AML-193 (cell line): ENCODE measurements around the gene BIRC3.
"Not testable (repeated sequence)": the region's sequence is repeated elsewhere in the genome, so short reads cannot be mapped to it uniquely, and the experiment has no call there.

Experiments
- DNase-seq, 2 experiments: peaks; one replicate each; lab custom pipeline; 2025; lab: John Stamatoyannopoulos, UW

Gene BIRC3

DNA sequence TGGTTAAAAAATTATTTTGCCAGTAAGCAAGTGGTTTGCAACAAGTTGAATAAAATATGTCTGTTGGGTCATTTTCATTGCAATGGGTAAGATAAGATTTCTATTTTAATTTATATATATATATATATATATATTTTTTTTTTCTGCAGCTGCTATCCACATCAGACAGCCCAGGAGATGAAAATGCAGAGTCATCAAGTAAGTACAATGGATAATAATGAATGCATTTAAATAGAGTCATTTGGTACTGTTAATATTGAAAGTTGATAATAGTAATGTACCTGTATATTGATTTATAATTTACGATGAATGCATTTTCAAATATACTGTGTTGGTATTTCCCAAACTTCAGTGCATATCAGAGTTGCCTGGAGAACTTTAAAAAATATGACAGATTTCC, 11.5 kb downstream of the BIRC3 start:
- no peak for DNase-seq

DNA sequence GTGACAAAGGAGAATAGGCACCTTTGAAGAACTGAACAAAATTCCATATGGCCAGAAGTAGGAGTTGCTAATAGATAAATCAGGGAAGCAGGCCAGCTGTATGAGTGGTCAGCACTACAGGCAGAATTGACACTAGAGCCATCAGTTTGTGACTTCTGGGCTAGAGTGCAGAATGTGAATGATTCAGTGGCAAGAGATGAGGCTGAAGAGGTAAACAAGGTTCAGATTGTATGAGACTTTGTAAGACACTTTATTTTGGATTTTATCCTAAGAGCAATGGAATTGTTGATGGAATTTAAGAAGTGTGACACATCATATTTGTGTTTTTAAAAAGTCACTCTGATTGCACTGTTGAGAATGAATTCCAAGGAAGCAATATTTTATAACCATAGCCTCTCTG, 12.9 kb downstream of the BIRC3 start:
- no peak for DNase-seq

DNA sequence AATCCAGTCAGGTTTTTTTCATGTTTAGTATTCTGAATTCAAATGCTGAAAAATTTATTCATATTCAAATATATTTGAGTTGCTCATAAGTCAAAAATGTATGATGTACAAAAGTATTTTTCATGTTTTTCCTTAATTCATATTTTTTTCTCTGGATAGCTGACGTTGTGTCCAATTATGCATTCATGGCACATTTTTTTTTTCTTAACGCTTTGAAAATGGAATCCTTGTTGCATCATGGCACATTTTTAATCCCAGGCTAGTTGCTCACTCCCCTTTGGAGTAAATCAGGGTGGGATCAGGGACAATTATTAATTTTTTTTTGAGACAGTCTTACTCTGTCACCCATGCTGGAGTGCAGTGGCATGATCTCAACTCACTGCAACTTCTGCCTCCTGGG, 14.1 kb downstream of the BIRC3 start:
- DNase-seq, result no peak

DNA sequence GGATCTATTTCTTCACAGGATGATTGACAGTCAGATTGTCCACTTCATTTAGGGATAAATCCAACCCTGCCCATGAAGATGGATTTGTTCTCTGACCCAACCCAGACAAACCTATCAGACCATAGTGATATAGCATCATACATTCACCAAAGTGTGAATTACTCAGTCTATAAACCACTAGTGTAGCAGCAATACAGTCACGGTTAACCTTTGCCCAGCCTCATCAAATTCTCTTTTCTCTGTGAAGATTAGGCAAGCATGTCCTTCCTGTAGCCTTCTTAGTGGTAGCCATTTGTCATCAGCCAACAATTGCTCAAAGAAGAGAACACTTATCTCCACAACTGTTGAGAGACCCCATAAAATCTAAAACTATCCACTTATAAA, 15.3 kb downstream of the BIRC3 start:
- DNase-seq, result peak in 1 of 2 experiments; percentile 10

DNA sequence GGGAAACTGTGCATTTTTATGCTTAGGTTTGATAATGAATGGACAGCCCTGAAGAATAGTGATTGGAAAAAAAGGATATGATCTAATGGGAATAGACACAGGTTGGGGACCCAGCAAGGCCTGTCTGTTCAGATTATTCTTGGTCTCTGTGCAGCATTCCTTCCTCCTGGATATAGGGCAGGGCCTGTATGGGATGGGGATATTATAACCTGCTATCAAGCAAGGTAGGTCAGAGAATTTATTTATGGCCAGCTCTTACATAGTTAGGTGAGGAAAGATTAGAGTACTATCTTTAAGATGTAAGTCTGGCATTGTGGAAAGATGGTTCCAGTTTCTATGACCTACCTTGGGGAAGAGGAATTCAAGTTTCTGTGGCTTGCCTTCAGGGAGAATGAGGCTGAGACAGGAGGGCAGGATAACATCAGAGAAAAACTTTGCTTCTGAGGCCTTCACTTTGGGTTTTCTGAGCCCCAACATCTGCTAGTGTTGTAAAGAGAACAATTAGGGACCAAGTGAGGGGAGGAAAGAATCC, 21.3 kb downstream of the BIRC3 start:
- DNase-seq, result no peak

DNA sequence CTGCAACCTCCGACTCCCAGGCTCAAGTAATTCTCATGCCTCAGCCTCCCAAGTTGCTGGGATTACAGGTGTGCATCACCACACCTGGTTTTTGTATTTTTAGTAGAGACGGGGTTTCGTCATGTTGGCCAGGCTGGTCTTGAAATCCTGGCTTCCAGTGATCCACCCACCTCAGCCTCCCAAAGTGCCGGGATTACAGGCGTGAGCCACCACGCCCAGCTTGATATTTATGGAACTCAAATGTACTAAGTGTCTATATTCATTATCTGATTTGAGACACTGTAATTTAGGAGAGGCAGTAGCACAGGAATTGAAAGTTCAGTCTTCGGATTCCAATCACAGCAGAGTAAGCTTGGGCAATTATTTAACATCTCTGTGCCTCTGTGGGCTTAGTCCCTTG, 24.0 kb downstream of the BIRC3 start:
- not testable (repeated sequence) for DNase-seq

DNA sequence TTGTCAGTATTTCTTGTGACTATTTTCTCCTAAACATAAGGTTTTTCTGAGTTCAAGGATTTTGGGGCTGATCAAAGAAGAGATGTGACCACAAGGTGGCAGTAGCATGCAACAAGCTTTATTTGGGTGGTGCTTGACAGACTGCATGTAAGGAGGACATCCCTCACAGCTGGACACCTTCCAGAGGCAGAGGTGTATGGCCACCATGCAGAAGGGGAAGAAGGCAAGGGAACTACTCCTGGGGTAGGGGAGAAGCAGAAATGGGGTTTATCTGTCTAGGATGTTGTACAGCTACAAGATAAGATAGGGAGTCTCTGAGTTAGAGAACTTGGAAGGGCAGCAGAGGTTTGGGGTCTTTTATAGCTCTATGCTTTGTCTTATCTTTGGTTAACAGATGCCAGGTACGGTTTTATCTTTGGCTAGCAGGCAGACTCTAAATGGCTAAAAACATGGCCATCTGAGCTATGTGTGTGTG, 24.6 kb downstream of the BIRC3 start:
- peak; percentile 76 to 83 for DNase-seq

DNA sequence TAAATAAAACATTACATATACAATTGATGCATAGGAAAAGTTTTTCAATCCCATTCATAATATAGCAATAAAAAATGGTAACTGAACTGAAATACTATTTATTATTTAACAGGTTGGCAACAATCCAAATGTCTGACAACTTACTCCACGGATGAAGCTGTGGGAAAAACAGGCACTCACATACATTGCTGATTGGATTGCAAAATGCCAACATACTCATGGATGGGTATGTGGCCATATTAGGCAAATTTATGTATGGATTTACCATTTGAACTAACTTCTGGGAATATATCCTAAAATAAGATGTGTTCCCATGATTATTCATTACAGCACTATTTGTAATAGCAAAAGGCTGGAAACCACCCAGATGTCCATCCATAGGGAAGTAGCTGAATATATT, 26.5 kb downstream of the BIRC3 start:
- DNase-seq, result no peak

DNA sequence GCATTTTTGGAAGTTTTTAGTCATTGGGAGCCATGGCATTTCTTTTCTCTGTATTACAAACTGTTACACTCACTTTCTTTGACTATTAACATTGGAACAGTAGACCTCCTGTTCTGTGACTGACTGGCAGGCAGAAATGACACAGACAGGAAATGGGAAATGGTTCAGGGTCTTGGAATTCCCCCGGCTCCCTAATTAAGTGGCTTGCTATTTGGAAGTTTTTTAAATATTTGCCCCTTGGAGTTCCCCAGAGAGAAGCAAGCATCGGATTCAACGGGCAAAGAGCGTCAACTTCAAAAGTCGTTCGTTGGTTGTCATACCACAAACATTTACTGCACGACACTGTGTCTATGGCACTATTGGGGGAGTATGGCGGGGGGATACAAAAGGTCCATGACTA, 28.6 kb downstream of the BIRC3 start:
- DNase-seq, result no peak

DNA sequence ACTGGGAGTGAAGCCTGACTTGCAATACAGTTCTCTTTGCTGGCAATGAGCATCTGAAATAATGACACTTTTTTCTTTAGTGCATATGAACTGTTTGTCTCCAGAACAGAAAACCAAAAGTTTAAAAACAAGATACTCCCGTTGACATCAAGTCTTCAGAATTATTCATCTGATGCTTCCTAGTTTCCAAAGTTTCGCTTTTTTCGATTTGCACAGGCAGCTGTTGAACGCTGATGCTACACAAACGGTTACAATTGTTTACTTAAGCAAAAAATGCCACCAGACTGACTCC, 29.1 kb downstream of the BIRC3 start:
- no peak for DNase-seq

DNA sequence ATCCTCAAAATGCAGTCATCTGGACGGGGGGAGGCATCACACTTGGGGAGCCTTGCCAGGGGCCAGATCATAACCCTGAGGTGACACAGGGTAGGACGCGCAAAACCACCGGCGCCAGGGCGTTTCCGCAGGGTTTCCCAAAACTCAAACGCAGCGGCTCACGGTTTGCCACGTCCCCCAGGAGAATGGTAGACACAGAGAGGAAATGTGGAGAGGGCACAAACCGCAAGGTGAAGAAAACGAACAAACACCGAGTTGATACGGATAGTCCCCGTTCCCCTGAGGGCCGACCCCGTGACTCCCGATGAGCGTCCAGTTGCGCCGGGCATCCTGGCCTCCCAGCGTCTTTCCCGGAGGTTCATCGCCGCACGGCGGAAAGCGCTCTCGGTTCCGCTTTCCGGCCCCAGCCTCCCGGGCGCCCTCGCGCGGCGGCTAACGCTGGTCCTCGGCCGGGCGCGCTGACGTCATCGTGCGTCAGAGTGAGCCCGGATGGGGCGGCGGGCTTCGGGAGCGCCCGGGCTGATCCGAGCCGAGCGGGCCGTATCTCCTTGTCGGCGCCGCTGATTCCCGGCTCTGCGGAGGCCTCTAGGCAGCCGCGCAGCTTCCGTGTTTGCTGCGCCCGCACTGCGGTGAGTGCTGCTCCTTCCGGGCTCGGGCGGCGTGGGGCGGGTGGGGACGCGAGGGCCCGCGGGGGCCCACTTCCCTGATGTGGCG, 29.6 kb downstream of the BIRC3 start, which contains the start of gene BIRC2:
TSS of gene BIRC2 (plus strand) at position 467 of the 714 bp plus-strand sequence. CDS start 2,641 bp downstream, outside the sequence.
- peak; percentile 84 to 86 for DNase-seq

DNA sequence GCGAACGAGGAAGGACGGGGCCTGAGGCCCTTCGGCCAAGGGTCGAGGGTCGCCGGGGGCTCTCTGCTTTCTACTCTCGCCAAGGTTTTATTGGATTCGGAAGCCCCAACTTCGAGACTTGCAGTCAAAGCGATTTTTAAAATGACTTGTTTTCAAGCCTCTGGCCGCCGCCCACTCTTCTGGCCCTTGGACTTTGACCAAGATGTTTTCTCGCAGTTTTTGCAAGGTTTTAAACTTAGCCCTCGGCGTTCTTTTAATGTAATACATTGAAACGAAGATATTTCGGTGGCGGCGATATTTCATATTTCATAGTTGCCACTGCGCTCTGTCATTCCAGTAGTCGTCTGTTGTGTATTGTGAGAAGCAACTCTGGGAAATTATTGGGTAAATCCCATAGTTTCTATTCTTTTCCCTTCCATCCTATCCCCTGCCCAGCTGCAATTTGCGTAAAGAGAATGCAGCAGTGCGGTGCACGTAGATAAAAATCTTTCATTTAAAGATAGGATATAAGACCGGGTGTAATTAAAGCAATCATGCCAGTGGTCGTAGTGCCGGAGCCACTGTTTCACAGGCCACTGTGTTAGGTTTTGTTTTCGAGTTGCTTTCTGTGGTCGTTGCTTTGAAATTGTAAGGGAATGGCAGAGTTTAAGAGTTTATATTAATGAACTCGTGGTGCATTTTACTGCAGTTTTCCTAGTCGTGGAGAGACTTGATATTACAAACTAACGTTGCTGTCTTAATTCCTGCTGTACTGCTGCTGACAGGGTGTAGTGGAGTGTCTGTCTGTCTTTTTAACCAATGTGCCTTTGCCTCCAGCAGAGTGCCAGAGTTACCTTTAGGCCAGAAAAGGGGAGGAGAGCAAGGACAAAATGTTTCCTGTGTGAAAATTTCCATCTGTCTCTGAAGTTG, 30.4 kb downstream of the BIRC3 start:
- DNase-seq, result no peak

DNA sequence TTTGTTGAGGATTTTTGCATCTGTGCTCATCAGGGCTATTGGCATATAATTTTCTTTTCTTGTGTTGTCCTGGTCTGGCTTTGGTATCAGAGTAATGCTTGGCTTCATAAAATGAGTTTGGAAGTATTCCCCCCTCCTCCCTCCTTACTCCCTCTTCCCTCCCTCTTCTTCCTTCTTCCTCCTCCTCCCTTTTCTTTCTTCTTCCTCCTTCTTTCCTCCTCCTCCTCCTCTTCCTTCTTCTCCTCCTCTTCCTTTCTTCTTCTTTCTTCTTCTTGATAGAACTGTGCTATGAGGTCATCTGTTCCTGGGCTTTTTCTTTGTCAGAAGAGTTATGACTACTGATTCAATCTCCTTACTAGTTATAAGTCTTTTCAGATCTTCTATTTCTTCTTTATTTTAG, 39.8 kb downstream of the BIRC3 start:
- DNase-seq, result no peak

DNA sequence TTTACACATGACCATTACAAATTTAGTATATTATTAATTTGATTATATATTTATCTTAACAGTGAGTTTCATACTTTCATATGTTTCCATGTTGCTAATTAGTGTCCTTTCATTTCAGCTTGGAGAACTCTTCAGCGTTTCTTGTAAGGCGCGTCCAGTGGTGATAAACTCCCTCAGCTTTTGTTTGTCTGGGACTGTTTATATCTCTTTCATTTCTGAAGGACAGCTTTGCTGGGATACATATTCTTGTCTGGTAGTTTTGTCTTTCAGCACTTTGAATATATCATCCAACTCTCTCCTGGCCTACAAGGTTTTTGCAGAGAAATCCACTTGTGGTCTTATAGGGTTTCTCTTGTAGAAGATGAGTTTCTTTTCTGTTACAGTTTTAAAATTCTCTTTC, 42.1 kb downstream of the BIRC3 start:
- no peak for DNase-seq

DNA sequence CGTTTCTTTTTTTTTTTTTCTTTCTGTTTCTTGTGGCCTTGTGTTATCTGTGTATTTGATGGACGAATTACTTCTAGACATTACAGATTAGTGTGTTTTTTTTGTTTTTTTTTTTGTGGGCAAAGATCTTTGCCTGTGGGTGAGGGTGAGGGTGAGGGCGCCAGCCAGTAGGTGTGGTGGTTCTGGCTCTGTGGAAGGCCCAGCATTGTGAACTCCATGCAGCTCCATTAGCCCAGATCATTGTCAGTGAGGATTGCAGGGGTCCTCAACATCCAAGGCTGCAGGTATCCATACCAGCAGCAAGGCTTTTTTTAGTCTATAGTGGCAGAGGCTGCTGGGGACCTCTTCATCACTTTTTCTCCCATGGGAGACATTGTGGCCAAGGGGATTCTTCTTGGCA, 43.4 kb downstream of the BIRC3 start:
- DNase-seq, result no peak

DNA sequence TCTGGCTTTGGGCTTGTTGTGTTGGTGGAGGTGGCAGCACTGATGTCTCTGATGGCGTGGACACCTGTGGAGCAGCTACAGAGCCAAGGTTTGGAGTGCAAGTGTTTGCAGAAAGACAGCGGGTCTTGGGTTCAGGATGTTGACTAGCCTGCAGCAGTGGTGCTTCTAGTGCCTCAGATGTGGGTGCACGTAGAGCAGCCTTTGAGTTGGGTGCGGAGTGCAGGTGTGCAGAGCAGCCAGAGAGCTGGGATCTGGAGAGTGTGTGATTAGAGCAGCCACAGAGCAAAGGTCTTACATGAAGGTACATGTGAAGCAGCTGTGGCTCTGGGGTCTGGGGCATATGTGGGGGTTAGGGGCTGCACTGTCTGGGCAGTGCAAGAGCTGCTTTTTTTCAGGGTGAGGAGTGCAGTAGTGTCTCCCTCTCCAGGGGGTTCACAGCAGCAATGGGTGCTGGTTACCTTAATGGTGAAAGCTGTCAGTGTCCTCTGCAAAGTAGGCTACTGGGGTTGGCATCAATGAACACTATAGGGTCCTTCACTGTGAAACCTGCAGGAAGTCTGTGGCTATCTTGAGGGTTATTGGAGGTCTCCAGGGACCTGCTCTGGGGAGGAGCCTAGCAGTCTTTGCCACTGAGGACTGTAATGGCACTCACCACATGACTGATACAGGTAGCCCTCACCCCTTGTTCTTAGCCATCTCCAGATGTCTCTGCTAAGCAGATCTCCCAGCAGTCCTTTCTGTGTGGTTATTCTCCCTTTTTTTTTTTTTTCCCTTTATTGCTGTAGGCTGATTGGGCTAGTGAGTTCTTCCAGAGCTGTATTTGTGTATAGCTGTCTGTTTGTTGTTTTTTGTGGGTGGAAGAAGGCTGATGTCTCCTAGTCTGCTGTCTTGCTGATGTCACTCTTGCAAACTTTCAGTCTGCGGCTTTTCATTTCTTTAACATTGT, 44.1 kb downstream of the BIRC3 start:
- no peak for DNase-seq

DNA sequence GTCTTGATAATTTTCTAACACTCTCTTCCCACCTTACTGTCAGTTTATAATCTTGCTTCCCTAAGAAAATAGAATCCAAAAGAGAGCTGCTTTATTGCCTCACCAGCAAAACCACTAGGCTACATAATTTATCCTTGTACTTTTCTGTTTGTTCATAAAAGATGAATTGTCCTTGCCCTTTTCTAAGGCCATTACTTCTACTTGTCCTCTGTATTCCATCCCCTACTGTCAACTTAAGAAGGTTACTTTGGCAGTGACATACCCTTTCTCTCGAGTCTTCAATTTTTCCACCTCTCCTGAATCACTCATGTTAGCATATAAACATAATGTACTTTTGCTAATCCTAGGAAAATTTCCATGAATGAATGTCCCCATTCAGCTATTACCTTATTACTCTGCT, 47.7 kb downstream of the BIRC3 start:
- no peak for DNase-seq

DNA sequence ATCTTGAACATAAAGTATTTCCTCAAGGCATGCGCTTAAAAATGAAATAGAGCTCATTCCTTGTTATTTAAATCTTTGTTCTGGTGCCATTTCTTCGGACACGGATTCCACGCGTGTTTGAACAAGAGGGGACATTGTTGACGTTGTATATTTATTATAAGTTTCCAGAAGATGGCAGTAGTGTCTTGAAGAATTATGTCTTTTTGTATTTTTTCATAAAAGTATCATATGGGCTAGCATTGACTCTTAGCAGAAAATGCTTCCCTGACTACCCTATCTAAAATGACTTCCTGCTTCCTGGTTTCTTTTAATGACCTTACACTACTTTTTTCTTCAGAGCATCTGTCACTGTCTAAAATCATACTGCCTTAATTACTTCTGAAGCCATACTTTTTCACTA, 50.1 kb downstream of the BIRC3 start:
- peak; percentile 38 to 39 for DNase-seq

DNA sequence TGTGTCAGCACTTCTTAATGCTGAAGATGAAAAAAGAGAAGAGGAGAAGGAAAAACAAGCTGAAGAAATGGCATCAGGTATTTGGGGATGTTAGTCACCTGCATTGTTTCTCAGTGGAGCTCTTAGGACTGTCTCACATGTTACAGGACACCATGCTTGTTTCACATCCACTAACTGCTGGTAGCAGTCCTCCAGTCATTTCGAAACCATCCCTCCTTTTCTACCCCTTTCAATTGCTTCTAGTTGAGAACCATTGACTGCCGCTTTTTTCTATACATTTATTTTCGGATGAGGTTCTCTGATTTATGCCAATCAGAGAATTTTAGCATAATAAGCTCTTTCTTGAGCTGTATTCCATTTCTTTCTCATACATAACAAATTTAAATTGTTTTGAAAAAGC, 51.2 kb downstream of the BIRC3 start:
- DNase-seq, result no peak

DNA sequence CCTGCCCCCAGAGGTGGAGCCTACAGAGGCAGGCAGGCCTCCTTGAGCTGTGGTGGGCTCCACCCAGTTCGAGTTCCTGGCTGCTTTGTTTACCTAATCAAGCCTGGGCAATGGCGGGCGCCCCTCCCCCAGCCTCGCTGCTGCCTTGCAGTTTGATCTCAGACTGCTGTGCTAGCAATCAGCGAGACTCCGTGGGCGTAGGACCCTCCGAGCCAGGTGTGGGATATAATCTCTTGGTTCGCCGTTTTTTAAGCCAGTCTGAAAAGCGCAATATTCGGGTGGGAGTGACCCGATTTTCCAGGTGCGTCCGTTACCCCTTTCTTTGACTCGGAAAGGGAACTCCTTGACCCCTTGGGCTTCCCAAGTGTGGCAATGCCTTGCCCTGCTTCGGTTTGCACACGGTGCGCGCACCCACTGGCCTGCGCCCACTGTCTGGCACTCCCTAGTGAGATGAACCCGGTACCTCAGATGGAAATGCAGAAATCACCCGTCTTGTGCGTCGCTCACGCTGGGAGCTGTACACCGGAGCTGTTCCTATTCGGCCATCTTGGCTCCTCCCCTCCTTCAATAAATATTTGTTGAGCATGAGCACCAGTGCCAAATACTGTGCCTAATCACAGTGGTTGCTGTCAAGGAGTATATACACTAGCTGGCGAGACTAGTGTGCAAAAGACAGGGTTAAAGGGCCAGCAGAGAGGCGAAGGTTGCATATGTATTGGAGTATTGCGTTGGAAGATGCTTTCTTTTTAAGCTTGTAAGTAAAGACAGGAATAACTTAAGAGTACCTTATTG, 57.5 kb downstream of the BIRC3 start:
- DNase-seq, result not testable (repeated sequence)
